Skeletal muscle tissue (tissue), 4 donors: ENCODE results near the gene INSYN2A. TPM values are rescaled to one million over a fixed set of nuclear protein-coding genes. Genes with fewer than 3 reads are reported as not detected.

ENCODE experiments used
- H3K27ac ChIP-seq: one replicate; pipeline ENCODE4 v1.7.0; 2013; ENCODE audit warnings: mild to moderate bottlenecking, low read depth, low read length, inconsistent platforms
- H3K27me3 ChIP-seq, 3 donors: one replicate each; pipeline ENCODE4 v1.7.0; 2013; ENCODE audit warnings: low read length in 3 of 3; ENCODE audit not compliant: control insufficient read depth in 3 of 3, insufficient read depth in 3 of 3
- H3K36me3 ChIP-seq, 3 donors: one replicate each; pipeline ENCODE4 v1.7.0; 2013; ENCODE audit warnings: low read length in 3 of 3; ENCODE audit not compliant: control insufficient read depth in 3 of 3, insufficient read depth in 3 of 3
- H3K4me1 ChIP-seq, 3 donors: one replicate each; pipeline ENCODE4 v1.7.0; 2013; ENCODE audit warnings: low read length in 3 of 3, mild to moderate bottlenecking in 3 of 3; ENCODE audit not compliant: control insufficient read depth in 3 of 3, insufficient read depth in 3 of 3
- H3K4me3 ChIP-seq, 3 donors: one replicate each; pipeline ENCODE4 v1.7.0; 2013; ENCODE audit warnings: low read length in 3 of 3
- H3K9ac ChIP-seq, 3 donors: one replicate each; pipeline ENCODE4 v1.7.0; 2013; ENCODE audit warnings: low read length in 3 of 3, mild to moderate bottlenecking in 3 of 3, moderate library complexity in 2 of 3, low read depth in 1 of 3
- H3K9me3 ChIP-seq, 3 donors: one replicate each; pipeline ENCODE4 v1.7.0; 2013; ENCODE audit warnings: low read length in 3 of 3; ENCODE audit not compliant: control insufficient read depth in 3 of 3
- total RNA-seq: library from RNA; depleted of rRNA; stranded (reverse); fragments of >200 nt; gene quantifications from one replicate; pipeline ENCODE4 v1.2.3, GENCODE V29; 2014
- donor health status: Osteomylitis.

Gene INSYN2A, protein sequence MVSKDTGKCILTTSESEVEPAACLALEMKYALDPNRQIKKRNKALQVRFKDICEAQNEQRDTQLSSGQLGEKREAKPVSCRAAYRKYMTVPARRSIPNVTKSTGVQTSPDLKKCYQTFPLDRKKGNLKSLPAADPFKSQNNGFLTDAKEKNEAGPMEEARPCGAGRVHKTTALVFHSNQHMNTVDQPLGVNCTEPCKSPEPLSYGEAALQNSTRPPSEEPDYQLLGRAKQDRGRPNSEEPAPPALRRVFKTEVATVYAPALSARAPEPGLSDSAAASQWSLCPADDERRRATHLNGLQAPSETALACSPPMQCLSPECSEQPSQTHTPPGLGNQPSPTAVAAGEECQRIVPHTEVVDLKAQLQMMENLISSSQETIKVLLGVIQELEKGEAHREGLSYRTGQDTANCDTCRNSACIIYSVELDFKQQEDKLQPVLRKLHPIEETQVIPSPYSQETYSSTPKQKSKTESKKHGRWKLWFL
- under 0.01 TPM for total RNA-seq

DNA sequence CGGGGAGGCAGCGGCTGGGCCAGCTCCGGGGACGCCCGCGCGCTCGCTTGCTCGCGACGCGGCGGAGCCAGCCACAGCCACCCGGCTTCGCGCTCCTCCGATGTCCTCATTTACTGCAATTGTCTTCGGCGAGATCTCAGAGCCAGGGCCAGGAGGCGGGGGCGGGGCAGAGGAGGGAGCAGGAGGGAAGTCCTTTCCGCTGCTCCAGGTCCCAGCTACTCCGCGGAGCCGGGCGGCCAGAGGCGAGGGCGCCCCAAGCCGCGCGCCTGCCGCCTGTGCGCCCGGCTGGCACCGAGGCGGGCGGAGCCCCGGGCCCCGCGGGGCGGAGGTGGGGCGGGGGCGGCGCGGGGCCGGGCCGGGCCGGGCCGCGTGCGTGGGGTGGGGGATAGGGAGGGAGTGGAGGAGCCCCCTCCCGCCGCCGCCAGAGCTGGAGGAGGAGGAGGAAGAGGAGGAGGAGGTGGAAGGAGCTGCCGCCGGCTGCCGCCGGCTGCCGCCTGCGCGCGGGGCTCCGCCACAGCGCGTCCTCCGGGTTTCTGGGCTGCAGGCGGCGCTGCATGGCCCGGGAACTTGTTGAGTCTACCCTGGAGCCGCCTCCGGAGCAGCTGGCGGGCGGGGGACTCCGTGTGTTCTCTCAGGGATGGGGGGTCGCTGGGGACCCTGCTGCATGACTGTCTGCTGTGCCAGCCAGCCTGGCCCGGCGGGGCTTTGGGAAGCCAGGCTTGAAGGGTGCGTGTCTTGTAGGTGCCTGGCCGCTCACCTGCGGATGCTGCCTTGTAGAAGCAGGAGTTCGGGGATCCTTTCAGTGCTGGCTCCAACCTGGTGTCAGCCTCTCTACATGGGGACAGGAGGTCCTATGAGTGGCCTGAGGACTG lies at the start of gene INSYN2A:
TSS of gene INSYN2A (minus strand) at position 310 of the 872 bp plus-strand sequence. CDS start 20,196 bp downstream, outside the sequence.
- Histone ChIP-seq H3K27ac (no peak within 1 kb of the TSS), H3K4me3 (peak within 1 kb of the TSS in 1 of 3 donors; percentile 49), H3K9me3 (no peaks in the 10 kb centered on the region), H3K36me3 (no peaks in the 10 kb centered on the region), H3K27me3 (peaks cover 11 to 15% (median 12%) of the 10 kb centered on the region in 3 donors), H3K9ac (no peak within 1 kb of the TSS), H3K4me1 (peaks cover 0 to 4% (median 4%) of the 10 kb centered on the region in 3 donors)

DNA sequence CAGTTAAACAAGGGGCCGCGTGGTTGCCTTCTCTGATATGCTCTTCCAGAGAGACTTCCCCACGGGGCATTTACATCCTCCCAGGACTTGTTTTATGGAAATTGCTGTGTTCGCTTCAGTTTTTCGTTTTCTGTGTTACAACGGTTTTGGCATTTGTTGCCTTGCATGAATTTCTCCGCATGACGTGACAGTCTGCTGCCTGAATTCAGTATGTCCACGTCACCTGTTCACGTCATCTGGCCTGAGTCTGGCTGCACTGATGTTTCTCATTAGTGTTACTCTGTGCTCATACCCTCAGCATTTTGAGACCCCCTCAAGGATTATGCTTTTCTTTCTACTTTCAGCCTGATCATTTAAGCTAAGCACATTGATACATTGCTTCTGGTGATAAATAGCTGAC lies 49.1 kb upstream of the INSYN2A start:
- Histone ChIP-seq H3K9me3 (no peaks in the 10 kb centered on the region), H3K27me3 (no peaks in the 10 kb centered on the region), H3K4me3 (no peak overlapping the region), H3K9ac (no peak overlapping the region), H3K27ac (no peak overlapping the region), H3K4me1 (no peaks in the 10 kb centered on the region), H3K36me3 (no peaks in the 10 kb centered on the region)

DNA sequence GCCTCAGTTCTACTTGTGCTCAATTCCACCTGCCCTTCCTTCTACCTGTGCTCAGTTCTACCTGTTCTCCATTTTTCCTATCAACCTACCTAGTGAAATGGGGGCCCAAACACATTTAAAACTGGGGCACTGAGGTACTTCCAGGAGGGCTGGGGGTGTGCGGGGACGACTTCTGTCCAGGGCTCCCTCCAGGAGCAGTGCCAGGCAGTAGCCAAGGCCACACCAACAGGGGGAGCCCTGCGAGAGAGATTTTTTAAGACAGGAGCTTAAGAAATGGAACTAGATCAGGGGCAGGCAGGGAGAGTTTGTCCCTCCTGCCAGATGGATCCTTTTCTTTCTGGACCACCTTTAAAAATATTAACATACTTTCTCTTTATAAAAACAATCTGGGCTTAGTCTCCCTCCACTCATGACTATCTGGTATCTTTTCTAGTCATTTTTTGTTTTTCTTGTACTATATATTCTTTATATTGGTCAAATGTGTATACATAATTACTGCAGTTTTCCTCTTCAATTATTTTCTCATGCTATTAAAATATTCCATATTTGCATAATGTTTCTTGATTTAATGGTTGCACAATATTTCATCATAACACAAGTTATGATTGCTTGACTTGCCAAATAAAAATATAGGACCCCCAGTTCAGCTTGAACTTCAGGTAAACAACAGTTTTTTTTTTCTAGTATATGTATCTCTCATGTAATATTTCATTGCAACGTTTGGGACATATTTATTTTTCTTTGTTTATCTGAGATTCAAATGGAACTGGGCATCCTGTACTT lies 47.3 kb upstream of the INSYN2A start:
- no peak overlapping the region for H3K27ac ChIP-seq
- H3K36me3 ChIP-seq, result no peaks in the 10 kb centered on the region
- H3K4me3 ChIP-seq, result no peak overlapping the region
- H3K9me3 ChIP-seq, result no peaks in the 10 kb centered on the region
- H3K27me3 ChIP-seq, result no peaks in the 10 kb centered on the region
- no peak overlapping the region for H3K9ac ChIP-seq
- H3K4me1 ChIP-seq, result no peaks in the 10 kb centered on the region

DNA sequence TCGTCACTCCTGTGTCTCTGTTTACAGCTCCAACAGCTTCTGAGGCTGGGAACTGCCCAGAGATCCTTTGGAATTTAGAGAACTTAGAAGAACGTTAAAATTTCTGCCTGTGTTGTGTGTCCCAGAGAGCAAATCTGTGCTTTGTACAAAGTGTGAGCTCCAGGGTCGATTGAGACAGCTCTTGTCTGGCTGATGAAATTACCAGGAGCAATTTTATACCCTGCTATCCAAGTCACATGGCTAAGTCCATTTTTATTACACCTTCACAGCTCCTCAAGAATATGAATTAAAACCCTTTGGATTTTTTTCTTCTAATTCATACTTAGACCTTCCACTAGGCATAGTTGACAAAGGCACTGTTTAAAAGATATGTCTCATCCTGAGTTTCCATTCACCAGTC lies 46.5 kb upstream of the INSYN2A start:
- Histone ChIP-seq H3K36me3 (no peaks in the 10 kb centered on the region), H3K9ac (no peak overlapping the region), H3K4me1 (no peaks in the 10 kb centered on the region), H3K9me3 (no peaks in the 10 kb centered on the region), H3K27me3 (no peaks in the 10 kb centered on the region), H3K4me3 (no peak overlapping the region), H3K27ac (no peak overlapping the region)

DNA sequence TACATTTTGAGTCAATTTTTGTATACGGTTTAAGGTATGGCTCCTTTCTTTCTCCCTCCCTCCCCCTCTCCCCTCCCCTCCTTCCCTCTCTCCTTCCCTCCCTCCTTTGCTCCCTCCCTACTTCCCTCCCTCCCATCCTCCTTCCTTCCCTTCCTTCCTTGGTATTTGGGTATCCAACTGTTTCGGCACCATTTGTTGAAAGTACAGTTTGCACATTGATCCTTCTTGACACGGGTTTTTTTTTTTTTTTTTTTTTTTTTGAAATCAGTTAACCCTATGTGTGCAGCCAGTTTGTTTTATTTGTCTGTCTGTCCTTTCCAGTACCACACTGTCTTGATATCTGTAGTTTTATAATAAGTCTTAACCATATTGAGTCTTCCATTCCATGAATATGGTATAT lies 39.9 kb upstream of the INSYN2A start:
- H3K4me3 ChIP-seq, result no peak overlapping the region

DNA sequence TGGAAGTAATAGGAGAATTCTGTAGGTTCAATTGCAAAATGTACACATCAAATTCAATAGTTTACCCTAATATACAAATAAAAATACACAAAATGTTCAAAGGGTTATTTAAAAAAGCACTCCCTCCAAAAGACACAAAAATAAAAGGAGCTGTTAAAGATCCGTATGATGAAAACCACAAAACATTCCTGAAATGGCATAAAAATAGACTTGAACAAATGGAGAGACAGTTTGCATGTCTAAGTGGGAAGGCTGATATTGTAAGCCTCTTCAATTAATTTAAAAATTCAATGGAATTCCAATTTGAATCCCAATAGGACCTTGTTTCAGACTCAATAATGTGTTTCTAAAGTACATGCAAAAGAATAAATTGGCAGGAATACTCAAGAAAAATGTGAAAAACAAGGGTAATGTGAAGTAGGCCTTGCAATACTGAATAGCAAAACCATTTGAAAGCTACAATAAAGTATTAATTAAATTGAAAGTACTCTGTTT lies 38.0 kb upstream of the INSYN2A start:
- no peaks in the 10 kb centered on the region for H3K4me1 ChIP-seq
- no peaks in the 10 kb centered on the region for H3K27me3 ChIP-seq
- H3K9ac ChIP-seq, result no peak overlapping the region
- no peak overlapping the region for H3K27ac ChIP-seq
- no peaks in the 10 kb centered on the region for H3K9me3 ChIP-seq
- H3K4me3 ChIP-seq, result no peak overlapping the region
- no peaks in the 10 kb centered on the region for H3K36me3 ChIP-seq

More for the DNA sequence above, 39.9 kb upstream of the INSYN2A start:
- Histone ChIP-seq H3K9me3 (no peaks in the 10 kb centered on the region), H3K27ac (no peak overlapping the region), H3K9ac (no peak overlapping the region), H3K36me3 (no peaks in the 10 kb centered on the region), H3K27me3 (no peaks in the 10 kb centered on the region), H3K4me1 (no peaks in the 10 kb centered on the region)

DNA sequence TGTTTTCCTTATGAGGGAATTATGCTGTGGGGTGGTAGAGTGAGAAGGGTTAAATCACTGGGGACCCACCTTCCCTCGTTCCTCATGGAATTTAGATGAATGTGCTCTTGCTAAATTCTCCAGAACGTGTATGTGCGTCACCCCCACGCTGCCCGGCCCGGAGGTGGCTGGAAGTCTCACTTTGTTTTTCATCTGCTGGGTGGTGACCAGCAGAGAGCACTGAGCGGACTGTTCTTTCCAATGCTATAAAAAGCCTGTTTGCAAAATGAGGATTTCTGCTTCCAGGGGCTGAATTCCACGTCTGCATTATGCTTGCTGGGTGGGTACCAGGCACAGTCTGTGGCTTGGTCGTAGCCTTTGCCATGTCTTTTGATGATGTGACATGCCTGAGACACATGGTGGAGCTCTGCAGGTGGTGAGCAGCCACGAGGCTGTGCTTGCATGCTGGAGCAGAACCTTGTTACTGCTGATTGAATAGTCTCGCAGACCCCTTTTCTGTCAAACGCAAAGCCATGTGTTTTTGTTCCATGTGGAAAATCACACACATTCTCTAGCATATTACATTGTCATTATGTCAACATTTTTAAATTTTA lies 31.9 kb upstream of the INSYN2A start:
- Histone ChIP-seq H3K27ac (no peak overlapping the region), H3K36me3 (peaks cover 0 to 2% (median 0%) of the 10 kb centered on the region in 3 donors), H3K9ac (no peak overlapping the region), H3K27me3 (no peaks in the 10 kb centered on the region), H3K4me3 (no peak overlapping the region), H3K9me3 (no peaks in the 10 kb centered on the region), H3K4me1 (peaks cover 4 to 5% (median 4%) of the 10 kb centered on the region in 3 donors)

DNA sequence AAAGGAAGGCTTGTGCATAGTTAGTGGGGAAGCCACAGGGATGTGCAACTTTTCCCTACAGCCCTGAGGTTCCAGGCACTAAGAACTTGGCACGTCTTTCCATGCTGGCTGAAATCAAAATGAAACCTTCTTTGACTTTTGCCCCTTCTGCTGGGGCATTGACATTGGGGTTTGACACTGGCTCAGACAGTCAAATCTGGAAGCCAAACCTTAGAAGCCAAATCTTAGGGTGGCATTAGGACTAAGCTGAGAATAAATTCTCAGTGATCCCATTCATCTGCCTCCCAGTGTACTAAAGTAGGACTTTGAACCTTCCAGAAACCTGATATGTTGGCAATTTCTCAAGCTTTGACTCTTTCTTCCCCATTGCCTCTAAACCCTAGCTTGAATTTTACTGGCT lies 31.3 kb upstream of the INSYN2A start:
- Histone ChIP-seq H3K9me3 (no peaks in the 10 kb centered on the region), H3K27ac (no peak overlapping the region), H3K27me3 (no peaks in the 10 kb centered on the region), H3K36me3 (peaks cover 0 to 2% (median 0%) of the 10 kb centered on the region in 3 donors), H3K9ac (no peak overlapping the region), H3K4me3 (no peak overlapping the region), H3K4me1 (peaks cover 4 to 5% (median 4%) of the 10 kb centered on the region in 3 donors)

DNA sequence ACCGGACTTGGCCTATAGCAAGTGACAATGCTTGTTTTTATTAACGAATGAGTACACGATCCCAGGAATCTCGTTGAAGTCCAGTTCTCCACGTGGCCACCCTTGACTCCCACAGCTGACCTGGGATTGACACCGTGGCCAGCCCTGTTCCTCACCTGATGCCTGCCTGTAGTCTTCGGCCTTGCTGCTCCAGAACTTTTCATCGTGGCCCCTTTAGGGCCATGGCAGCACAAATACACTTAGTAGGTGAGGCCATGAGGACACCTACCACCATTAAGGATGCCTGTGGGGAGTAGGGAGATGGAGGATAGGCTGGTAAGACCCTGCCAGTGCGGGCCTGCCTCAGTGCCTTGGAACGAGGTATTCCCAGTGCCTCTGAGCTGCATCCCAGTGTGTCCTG lies 30.6 kb upstream of the INSYN2A start:
- Histone ChIP-seq H3K4me1 (peaks cover 4 to 5% (median 4%) of the 10 kb centered on the region in 3 donors), H3K4me3 (no peak overlapping the region), H3K36me3 (peaks cover 0 to 2% (median 0%) of the 10 kb centered on the region in 3 donors), H3K9me3 (no peaks in the 10 kb centered on the region), H3K9ac (no peak overlapping the region), H3K27ac (no peak overlapping the region), H3K27me3 (no peaks in the 10 kb centered on the region)
